Ureter (tissue), 1 donor: ENCODE results near the gene VMP1. TPM values are rescaled to one million over a fixed set of nuclear protein-coding genes. Genes with fewer than 3 reads are reported as not detected.
"Not testable (repeated sequence)": the region's sequence is repeated elsewhere in the genome, so short reads cannot be mapped to it uniquely, and the experiment has no call there.

Experiments used
- DNase-seq: peaks from one replicate; pipeline ENCODE4 v3.0.0-alpha.2; 2020; ENCODE audit warnings: low spot score
- total RNA-seq: library from RNA; stranded (reverse); gene quantifications from one replicate; pipeline ENCODE4 v1.2.4, GENCODE V29; 2023
- donor health status: DM: yes; HTN: yes; CAD: no.

VMP1 gene
- total RNA-seq, 1 donor from 2014 or later, result 335 TPM

DNA sequence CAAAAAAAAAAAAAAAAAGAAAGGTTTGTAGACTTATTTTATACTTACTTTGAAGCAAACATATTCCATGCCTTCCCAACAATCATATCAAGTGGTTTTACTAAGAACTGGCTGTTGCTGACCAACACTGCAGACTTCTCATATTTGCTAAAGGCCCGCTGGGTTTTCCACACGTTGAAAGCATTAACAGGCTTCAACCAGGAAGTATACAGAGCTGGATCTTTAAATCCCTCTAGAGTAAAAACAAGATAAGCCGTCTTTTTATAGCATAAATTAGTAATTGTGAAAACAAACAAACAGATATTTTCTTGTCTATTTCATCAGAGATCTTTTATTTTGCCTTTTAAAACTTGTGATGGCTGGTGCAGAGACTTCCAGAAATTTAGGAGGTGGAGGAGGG lies 156.2 kb downstream of the VMP1 start:
- no peak for DNase-seq

DNA sequence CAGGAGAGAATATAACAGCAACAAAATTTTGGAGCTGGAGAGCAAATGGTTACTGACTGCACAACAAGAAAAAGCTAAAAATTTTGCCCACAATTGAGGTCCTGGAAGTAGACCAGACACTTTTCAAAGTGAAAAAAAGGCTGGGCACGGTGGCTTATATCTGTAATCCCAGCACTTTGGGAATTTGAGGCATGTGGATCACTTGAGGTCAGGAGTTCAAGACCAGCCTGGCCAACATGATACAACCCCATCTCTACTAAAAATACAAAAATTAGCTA lies 162.4 kb downstream of the VMP1 start:
- no peak for DNase-seq

GRCh38 chr17:59870482-59870881 lies 163.0 kb downstream of the VMP1 start:
- DNase-seq, result no peak

- no peak for DNase-seq
Measured at GRCh38 chr17:59872351-59872750, 164.9 kb downstream of the VMP1 start.

DNA sequence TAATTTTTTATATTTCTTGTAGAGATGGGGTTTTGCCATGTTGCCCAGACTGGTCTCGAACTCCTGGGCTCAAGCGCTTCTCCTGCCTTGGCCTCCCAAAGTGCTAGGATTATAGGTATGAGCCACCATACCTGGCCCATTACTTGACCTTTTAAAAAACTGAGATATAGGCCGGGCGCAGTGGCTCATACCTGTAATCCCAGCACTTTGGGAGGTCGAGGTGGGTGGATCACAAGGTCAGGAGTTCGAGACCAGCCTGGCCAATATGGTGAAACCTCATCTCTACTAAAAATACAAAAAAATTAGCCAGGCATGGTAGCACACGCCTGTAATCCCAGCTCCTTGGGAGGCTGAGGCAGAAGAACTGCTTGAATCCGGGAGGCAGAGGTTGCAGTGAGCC lies 166.0 kb downstream of the VMP1 start:
- not testable (repeated sequence) for DNase-seq

GRCh38 chr17:59874376-59874775 lies 166.9 kb downstream of the VMP1 start:
- no peak for DNase-seq

- DNase-seq, result no peak
Measured at GRCh38 chr17:59876107-59876506, 168.7 kb downstream of the VMP1 start.

- DNase-seq, result no peak
Measured at GRCh38 chr17:59877965-59878364, 170.5 kb downstream of the VMP1 start.

DNA sequence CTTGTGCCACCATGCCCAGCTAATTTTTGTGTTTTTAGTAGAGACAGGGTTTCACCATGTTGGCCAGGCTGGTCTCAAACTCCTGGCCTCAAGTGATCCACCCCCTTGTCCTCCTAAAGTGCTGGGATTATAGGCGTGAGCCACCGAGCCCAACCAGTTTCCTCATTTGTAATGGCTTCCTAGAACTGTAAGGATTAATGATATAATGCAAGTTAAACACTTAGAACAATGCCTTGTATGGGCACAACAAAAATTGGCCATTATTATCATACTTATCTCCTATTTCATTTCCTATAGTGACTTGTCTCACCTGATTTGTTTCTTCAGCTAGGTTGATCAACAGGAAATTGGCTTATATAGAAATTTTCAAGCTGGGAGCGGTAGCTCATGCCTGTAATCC lies 171.2 kb downstream of the VMP1 start:
- DNase-seq, result no peak

- no peak for DNase-seq
Measured at GRCh38 chr17:59884861-59885260, 177.4 kb downstream of the VMP1 start.

DNA sequence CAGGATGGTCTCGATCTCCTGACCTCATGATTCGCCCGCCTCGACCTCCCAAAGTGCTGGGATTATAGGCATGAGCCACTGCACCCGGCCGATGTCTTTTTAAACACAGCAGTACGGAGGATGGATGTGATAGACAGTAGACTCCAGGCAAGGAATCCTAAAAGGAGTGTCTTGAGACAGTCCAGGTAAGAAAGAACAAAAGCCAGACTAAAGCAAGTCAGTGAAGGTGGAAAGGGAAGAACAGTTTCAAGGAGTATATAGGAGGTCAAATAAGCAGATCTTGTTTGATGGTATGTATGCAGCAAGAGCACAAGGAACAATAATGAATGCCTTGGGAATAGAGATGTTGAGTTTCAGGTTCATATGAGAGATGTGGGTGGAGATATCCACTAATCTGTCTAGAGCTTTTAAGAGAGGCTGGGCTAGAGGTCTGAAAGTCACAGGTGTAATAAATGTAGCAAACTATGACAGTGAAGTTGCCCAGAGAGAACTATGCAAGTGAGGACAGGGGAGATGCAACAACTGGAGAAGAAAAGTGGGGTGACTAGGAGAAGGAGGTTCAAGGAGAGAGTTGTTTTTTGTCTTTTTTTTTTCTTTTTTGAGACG lies 180.8 kb downstream of the VMP1 start:
- no peak for DNase-seq

GRCh38 chr17:59890720-59891119 lies 183.3 kb downstream of the VMP1 start:
- no peak for DNase-seq

Other genes starting within 250 kb of the VMP1 start
- gene DHX40, start 142.0 kb upstream of the VMP1 start, total RNA-seq, result 30.4 TPM
- gene CLTC, start 87.8 kb upstream of the VMP1 start, total RNA-seq, result 293 TPM
- 25.8 TPM for gene PTRH2, start 224 bp upstream of the VMP1 start, total RNA-seq
- 9.4 TPM for gene TUBD1, start 185.3 kb downstream of the VMP1 start, total RNA-seq
- gene RPS6KB1, start 185.5 kb downstream of the VMP1 start, total RNA-seq, result 46.8 TPM